Measurements from ENCODE around the gene OR10C1.

Gene OR10C1

DNA sequence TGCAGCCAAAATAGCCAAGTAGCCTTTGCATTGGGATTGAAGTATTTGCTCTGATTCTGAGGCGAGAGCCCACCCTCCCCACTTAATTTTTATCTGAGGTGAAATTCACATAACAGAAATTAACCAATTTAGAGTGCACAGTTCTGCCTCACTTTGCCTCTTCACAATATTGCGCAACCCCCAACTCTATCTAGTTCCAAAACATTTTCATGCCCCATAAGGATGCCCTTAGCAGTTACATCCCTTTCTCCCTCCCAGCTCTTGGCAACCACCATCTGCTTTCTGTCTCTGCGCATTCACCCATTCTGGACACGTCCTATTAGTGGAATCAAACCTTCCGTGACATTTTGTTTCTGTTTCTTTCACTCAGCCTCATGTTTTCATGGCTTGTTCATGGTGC, 39.6 kb downstream of the OR10C1 start:
- DNase-seq, result no peak

DNA sequence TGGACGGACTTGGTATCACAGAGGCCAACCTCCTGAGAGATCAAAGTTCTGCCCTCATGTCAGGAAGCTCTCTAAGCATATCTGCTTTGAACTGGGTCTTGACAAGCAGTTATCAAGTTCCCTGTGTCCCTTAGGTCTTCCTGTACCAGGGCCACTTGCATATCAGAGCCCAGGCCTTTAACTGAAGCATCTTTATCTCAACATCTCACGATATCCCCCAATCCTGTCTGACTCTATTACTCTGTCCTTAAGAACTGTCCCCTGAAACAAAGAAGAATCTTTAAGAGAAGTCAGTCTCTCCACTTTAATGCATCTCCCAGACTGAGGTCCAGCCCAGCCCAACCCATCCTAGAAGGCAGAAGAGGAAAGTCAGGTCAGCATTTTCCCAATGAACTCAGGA, 40.5 kb downstream of the OR10C1 start:
- no peak for DNase-seq

DNA sequence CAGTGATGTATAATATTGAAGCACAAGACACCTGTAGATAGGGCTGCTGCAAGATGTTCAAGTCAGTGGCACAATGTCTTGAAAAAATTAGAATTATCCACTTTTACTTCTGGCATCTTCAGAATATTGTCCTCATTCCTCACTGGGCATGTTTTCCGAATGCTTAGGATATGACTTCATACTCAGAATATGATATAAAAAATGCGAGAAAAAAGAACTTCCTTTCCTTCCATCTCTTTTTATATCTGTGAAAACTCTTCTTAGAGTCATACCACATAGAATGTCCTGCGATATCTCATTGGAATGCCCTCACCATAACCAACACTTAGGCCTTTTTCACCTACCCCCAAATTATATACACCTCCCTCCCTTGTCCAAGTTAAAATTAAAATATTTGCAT, 44.1 kb downstream of the OR10C1 start:
- no peak for DNase-seq

GRCh38 chr6:29483735-29484134, 44.6 kb downstream of the OR10C1 start:
- DNase-seq, result no peak

GRCh38 chr6:29486577-29486976, 47.5 kb downstream of the OR10C1 start:
- DNase-seq, result no peak

DNA sequence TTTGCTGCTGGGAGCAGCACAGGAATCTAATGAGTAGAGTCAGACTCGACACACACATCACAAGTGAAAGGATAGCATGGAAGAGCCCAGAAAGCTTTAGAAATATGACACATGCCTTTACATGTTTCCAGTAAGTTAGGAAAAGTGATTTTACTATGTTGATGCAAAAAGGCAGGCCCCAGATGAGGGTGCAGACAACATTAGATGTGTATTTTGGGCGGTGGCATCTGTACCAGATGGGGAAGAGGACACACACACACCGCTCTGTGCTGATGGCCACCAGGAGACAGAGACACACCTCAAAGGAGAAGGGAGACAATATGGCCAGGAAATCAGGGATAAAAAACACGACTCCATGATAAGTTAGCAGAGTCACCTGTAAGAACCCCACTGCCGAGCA, 48.0 kb downstream of the OR10C1 start:
- DNase-seq, result no peak

DNA sequence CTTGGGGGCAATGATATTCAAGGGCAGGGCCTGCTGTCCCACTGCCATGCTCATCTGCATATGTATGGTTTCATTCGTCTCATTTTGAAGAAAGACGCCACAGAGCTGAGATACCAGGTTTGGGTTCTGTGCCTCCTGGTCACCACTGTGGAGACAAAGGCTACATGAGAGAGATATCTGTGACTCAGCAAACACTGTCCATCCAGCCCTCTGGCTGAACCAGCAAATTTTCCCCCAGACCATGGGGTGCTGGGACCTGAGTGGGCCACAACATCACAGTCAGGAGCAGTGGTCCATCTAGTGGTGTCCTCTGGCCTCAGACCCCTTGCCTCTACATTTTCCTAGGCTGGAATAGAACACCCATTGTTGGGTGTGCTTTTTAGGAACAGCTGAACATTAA, 48.6 kb downstream of the OR10C1 start, which contains the start of gene MAS1L:
TSS of gene MAS1L (minus strand) at position 297 of the 400 bp plus-strand sequence. CDS start at position 243, 54 bp downstream.
- DNase-seq, result no peak

- DNase-seq, result no peak
These were observed 49.8 kb downstream of the OR10C1 start for GRCh38 chr6:29488874-29489273.

DNA sequence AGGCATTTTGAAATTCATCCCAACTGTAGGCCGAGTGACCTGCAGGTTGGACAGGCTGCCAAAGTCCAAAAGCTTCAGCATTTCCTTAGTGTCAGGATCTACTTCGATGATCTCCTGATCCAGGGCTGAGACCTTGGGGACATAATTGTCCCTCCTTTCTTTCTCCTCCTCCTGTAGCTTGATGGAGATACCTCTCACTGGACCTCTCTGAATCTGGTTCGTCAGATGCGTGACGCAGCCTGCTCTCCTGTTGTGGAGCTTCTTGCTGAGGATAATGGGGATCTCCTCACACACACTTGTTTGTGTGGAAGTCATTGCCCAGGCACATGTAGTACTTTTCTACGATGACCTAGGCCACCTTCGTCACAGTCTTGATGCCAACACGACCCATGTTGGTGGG, 50.2 kb downstream of the OR10C1 start:
- DNase-seq, result peak in 1 of 5 experiments; percentile 22

DNA sequence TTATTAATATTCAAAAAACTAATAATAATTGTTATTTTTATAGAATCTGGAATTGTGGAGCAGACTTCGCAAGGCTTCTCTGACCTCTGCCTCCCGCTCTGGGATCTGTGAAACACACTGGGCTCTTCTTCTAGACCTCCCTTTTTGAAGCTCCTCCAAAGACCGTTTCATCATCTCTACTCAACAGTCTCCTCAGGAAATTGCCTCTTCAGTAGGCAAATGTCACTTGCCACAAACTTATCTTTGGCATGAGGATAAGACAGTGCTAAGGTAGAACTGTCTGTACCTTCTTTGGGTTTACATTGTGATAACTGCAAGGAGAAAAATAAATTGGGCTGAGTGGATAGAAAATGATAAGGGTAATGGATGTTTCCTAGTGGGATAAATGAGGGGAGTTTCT, 50.9 kb downstream of the OR10C1 start:
- DNase-seq, result no peak

GRCh38 chr6:29490552-29490951, 51.4 kb downstream of the OR10C1 start:
- no peak for DNase-seq
